Gastroesophageal sphincter (tissue), 3 donors: ENCODE measurements around the gene SARM1.

ENCODE experiments used
- CTCF ChIP-seq, 4 experiments: fragments of 200-600 bp in 2 of 4; fragments of 450-650 bp in 2 of 4; sonication (generic) in 1 of 4; IDR thresholded peaks; one replicate each; pipeline ENCODE4 v1.5.1; 2017 to 2019; ENCODE audit warnings: antibody characterized with exemption in 4 of 4, mild to moderate bottlenecking in 2 of 4, moderate library complexity in 2 of 4
- POLR2A ChIP-seq, 2 donors: fragments of 450-650 bp; IDR thresholded peaks; one replicate each; pipeline ENCODE4 v1.6.1; 2017; ENCODE audit warnings: antibody characterized with exemption in 2 of 2, mild to moderate bottlenecking in 2 of 2, moderate library complexity in 1 of 2

GRCh38 chr17:28340374-28340773, 31.1 kb upstream of the SARM1 start:
- no peak for TF ChIP-seq CTCF (IDR thresholded peaks at IDR 0.05)
- no peak for TF ChIP-seq POLR2A (IDR thresholded peaks at IDR 0.05)
